Lower leg skin (tissue), 3 donors: ENCODE measurements around the gene ADAMTSL1.

Source experiments
- CTCF ChIP-seq, 3 donors: fragments of 450-650 bp; IDR thresholded peaks; one replicate each; pipeline ENCODE4 v1.5.1; 2016; ENCODE audit warnings: antibody characterized with exemption in 3 of 3, mild to moderate bottlenecking in 3 of 3, moderate library complexity in 2 of 3
- POLR2A ChIP-seq, 2 donors: fragments of 450-650 bp; IDR thresholded peaks; one replicate each; pipeline ENCODE4 v1.6.1; 2016 to 2017; ENCODE audit warnings: antibody characterized with exemption in 2 of 2, mild to moderate bottlenecking in 1 of 2, moderate library complexity in 1 of 2

GRCh38 chr9:18598969-18599368 lies 125.0 kb downstream of the ADAMTSL1 start:
- TF ChIP-seq CTCF (IDR thresholded peaks at IDR 0.05) (no peak), POLR2A (IDR thresholded peaks at IDR 0.05) (no peak)
